Loucy (cell line): ENCODE data around the gene PDE2A.

Experiments used
- H2AFZ ChIP-seq: fragments of 200-600 bp; sonication (generic); 2 replicates; pipeline ENCODE4 v1.6.0; 2016; ENCODE audit warnings: antibody characterized with exemption, mild to moderate bottlenecking, low read length, moderate library complexity
- H3F3A ChIP-seq: fragments of 200-600 bp; 2 replicates; pipeline ENCODE4 v1.6.0; 2016; ENCODE audit warnings: antibody characterized with exemption, low read depth, mild to moderate bottlenecking
- H3K27me3 ChIP-seq: fragments of 200-600 bp; sonication (generic); 2 replicates; pipeline ENCODE4 v1.6.1; 2014; ENCODE audit warnings: low read length, mild to moderate bottlenecking; ENCODE audit not compliant: insufficient read depth, poor library complexity, severe bottlenecking
- H3K36me3 ChIP-seq: fragments of 200-600 bp; sonication (generic); 2 replicates; pipeline ENCODE4 v1.6.1; 2016; ENCODE audit warnings: low read length; ENCODE audit not compliant: insufficient read depth
- H3K4me1 ChIP-seq: fragments of 200-600 bp; sonication (generic); 2 replicates; pipeline ENCODE4 v1.5.1; 2014; ENCODE audit warnings: low read length, mild to moderate bottlenecking; ENCODE audit not compliant: insufficient read depth, poor library complexity, severe bottlenecking
- H3K4me2 ChIP-seq: fragments of 200-600 bp; sonication (generic); 2 replicates; pipeline ENCODE4 v1.6.0; 2014; ENCODE audit warnings: antibody characterized with exemption, low read length, low read depth, mild to moderate bottlenecking; ENCODE audit not compliant: poor library complexity, severe bottlenecking
- H3K4me3 ChIP-seq: fragments of 200-600 bp; sonication (generic); 2 replicates; pipeline ENCODE4 v1.5.1; 2014; ENCODE audit warnings: low read length, mild to moderate bottlenecking, mixed read lengths; ENCODE audit not compliant: poor library complexity, severe bottlenecking
- H3K79me2 ChIP-seq: fragments of 200-600 bp; sonication (generic); 2 replicates; pipeline ENCODE4 v1.6.1; 2014; ENCODE audit warnings: low read length; ENCODE audit not compliant: insufficient read depth
- H3K9ac ChIP-seq: fragments of 200-600 bp; sonication (generic); 2 replicates; pipeline ENCODE4 v1.6.0; 2014; ENCODE audit warnings: mild to moderate bottlenecking, low read depth, low read length, moderate library complexity; ENCODE audit not compliant: poor library complexity, severe bottlenecking
- H3K9me2 ChIP-seq: fragments of 200-600 bp; sonication (generic); replicated peaks from 2 replicates; pipeline ENCODE4 v1.6.1; 2016; ENCODE audit warnings: low read depth, low read length, mixed read lengths
- H3K9me3 ChIP-seq: fragments of 200-600 bp; sonication (generic); 2 replicates; pipeline ENCODE4 v1.6.1; 2014; ENCODE audit warnings: mild to moderate bottlenecking, antibody characterized with exemption, low read length, low read depth; ENCODE audit not compliant: insufficient read depth
- H4K20me1 ChIP-seq: fragments of 200-600 bp; sonication (generic); 2 replicates; pipeline ENCODE4 v1.6.0; 2014; ENCODE audit warnings: antibody characterized with exemption, low read length, mild to moderate bottlenecking; ENCODE audit not compliant: insufficient read depth, poor library complexity, severe bottlenecking
- EZH2phosphoT487 ChIP-seq: fragments of 200-600 bp; IDR thresholded peaks from 2 replicates; pipeline ENCODE4 v1.6.1; 2018; ENCODE audit warnings: antibody characterized with exemption, mild to moderate bottlenecking, moderate library complexity, borderline replicate concordance
- TF ChIP-seq, protein P1 (sequence below): fragments of 200-600 bp; sonication (generic); conservative IDR thresholded peaks from 2 replicates; pipeline ENCODE4 v1.5.1; 2014; ENCODE audit warnings: mild to moderate bottlenecking, antibody characterized with exemption, low read length

PDE2A gene

DNA sequence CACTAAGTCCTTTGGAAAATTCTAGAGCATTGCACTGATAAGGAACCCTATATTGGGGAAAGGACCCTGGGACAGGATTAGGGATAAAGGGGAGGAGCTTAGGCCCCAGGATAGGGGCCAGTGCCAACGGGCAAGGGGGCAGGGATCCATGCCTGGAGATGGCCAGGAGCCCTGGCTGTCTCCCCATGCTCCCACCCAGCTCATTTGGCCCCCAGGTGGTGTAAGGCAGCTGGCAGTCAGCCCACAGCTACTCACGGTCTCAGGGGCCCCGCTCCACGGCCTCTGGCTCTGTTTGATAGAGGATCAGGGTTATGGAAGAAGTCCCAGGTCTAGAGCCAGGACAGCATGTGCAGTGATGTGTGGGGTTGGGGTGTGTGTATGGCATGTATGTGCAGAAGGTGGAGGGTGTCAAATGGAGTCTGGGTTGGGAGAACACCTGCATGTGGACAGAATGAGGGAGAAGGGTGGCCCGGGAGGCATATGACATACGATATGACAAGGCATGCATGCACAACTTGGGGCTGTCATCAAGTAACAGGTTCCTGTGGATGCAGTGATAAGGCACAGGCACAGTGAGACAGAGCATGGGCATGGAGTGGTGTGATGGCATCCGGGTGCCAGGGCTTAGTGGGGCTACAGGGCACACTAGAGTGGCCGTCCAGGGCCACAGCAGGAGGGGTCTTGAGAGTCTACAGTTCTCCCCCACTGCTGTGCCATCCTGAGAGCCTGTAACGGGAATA, 18.4 kb upstream of the PDE2A start:
- H2AFZ ChIP-seq = no peak overlapping the region
- TF ChIP-seq, protein P1, sequence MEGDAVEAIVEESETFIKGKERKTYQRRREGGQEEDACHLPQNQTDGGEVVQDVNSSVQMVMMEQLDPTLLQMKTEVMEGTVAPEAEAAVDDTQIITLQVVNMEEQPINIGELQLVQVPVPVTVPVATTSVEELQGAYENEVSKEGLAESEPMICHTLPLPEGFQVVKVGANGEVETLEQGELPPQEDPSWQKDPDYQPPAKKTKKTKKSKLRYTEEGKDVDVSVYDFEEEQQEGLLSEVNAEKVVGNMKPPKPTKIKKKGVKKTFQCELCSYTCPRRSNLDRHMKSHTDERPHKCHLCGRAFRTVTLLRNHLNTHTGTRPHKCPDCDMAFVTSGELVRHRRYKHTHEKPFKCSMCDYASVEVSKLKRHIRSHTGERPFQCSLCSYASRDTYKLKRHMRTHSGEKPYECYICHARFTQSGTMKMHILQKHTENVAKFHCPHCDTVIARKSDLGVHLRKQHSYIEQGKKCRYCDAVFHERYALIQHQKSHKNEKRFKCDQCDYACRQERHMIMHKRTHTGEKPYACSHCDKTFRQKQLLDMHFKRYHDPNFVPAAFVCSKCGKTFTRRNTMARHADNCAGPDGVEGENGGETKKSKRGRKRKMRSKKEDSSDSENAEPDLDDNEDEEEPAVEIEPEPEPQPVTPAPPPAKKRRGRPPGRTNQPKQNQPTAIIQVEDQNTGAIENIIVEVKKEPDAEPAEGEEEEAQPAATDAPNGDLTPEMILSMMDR = no peak
- no peak for TF ChIP-seq EZH2phosphoT487
- H3F3A ChIP-seq = no peaks in the 10 kb centered on the region
- no peaks in the 10 kb centered on the region for H3K9me3 ChIP-seq
- no peaks in the 10 kb centered on the region for H3K4me1 ChIP-seq
- H3K36me3 ChIP-seq = peaks cover 60% of the 10 kb centered on the region; the same call in 1 of the 2 replicates
- H4K20me1 ChIP-seq = no peaks in the 10 kb centered on the region
- no peaks in the 10 kb centered on the region for H3K27me3 ChIP-seq
- H3K4me2 ChIP-seq = no peak overlapping the region
- H3K9me2 ChIP-seq = no peaks in the 10 kb centered on the region
- no peak overlapping the region for H3K9ac ChIP-seq
- H3K4me3 ChIP-seq = no peak overlapping the region
- H3K79me2 ChIP-seq = no peaks in the 10 kb centered on the region

DNA sequence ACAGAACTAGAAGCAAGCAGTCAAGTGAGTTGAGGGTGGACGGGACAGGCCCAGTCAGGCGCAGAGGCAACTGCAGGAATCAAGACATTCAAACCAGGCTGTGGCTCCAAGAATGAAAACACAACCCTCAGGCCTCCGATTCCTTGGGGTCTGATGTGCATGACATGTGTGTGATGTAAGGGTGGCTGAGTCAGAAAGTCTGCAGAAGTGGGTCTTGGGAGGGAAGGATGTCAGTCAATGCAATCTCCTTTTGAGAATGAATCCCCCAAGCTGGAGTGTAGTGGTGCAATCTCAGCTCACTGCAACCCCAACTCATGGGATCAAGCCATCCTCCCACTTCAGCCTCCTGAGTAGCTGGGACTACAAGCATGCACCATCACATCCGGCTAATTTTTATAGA, 15.9 kb upstream of the PDE2A start:
- H4K20me1 ChIP-seq = no peaks in the 10 kb centered on the region
- peaks cover 50% of the 10 kb centered on the region; the same call in 1 of the 2 replicates for H3K36me3 ChIP-seq
- no peak overlapping the region for H3K4me3 ChIP-seq
- no peak overlapping the region for H3K9ac ChIP-seq
- no peaks in the 10 kb centered on the region for H3K27me3 ChIP-seq
- H3K4me2 ChIP-seq = no peak overlapping the region
- H2AFZ ChIP-seq = no peak overlapping the region
- H3K79me2 ChIP-seq = no peaks in the 10 kb centered on the region
- no peaks in the 10 kb centered on the region for H3K9me3 ChIP-seq
- no peak for TF ChIP-seq EZH2phosphoT487
- TF ChIP-seq, protein P1 = no peak
- no peaks in the 10 kb centered on the region for H3K4me1 ChIP-seq
- no peaks in the 10 kb centered on the region for H3F3A ChIP-seq
- H3K9me2 ChIP-seq = no peaks in the 10 kb centered on the region

DNA sequence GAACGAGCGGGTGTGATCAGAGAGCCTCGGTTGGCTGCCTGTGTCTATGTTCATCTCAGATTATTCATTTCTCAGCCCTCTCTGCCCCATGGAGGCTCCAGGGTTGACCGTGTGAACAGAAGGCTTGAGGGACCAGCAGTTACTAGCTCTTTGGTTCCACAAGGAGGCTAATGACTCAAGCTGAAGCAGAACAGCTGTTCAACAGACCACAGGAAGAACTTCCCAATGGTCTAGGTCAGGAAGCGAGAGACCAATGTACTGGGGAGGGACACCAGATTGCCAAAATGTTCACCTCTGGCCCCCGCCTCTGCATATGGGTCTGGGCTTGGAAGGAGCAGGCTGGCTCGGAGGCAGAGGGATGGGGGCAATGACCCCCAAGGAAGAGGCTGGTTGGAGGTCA, 14.7 kb upstream of the PDE2A start:
- Histone ChIP-seq H3K27me3 (no peaks in the 10 kb centered on the region), H3K36me3 (peaks cover 40% of the 10 kb centered on the region; the same call in 1 of the 2 replicates), H3K79me2 (no peaks in the 10 kb centered on the region), H3K4me3 (no peak overlapping the region), H3K9me2 (no peaks in the 10 kb centered on the region), H3K4me2 (no peak overlapping the region), H2AFZ (no peak overlapping the region), H3F3A (no peaks in the 10 kb centered on the region), H3K4me1 (no peaks in the 10 kb centered on the region), H4K20me1 (no peaks in the 10 kb centered on the region), H3K9me3 (no peaks in the 10 kb centered on the region), H3K9ac (no peak overlapping the region)
- TF ChIP-seq, protein P1 = no peak
- no peak for TF ChIP-seq EZH2phosphoT487
